OCI-LY1 (cell line): ENCODE data around the gene LTBP4.

Experiments used
- CTCF ChIP-seq: fragments of 200-600 bp; sonication (generic), shearing (Covaris generic); IDR thresholded peaks from 2 replicates; pipeline ENCODE4 v1.5.1; 2017; ENCODE audit warnings: mild to moderate bottlenecking, antibody characterized with exemption, low read length, moderate library complexity, mixed read lengths
- EZH2 ChIP-seq: fragments of 200-600 bp; sonication (generic), shearing (Covaris generic); IDR thresholded peaks from 2 replicates; pipeline ENCODE4 v1.8.0; 2017; ENCODE audit warnings: borderline replicate concordance, mixed run types, mild to moderate bottlenecking, antibody characterized with exemption, low read length, moderate library complexity, mixed read lengths

- TF ChIP-seq CTCF (no peak), EZH2 (no peak)
These were observed 45.0 kb upstream of the LTBP4 start for GRCh38 chr19:40555978-40556689.
